Adipocyte (in vitro differentiated cells): ENCODE data around the gene PRSS12.
A peak's percentile ranks its signal among the peaks of the same experiment; 100 is the strongest.

Source experiments
- DNase-seq: peaks from one replicate; pipeline ENCODE4 v3.0.0-alpha.2; 2015; ENCODE audit warnings: low read depth
- H3K27me3 ChIP-seq: replicated peaks from 2 replicates; pipeline ENCODE4 v1.7.0; 2013; ENCODE audit warnings: mild to moderate bottlenecking, low read length, moderate library complexity; ENCODE audit not compliant: control insufficient read depth, insufficient read depth
- H3K36me3 ChIP-seq: 2 replicates; pipeline ENCODE4 v1.7.0; 2013; ENCODE audit warnings: low read length, mild to moderate bottlenecking, moderate library complexity; ENCODE audit not compliant: control insufficient read depth, insufficient read depth, severe bottlenecking
- H3K4me1 ChIP-seq: 2 replicates; pipeline ENCODE4 v1.7.0; 2013; ENCODE audit warnings: mild to moderate bottlenecking, low read length, moderate library complexity; ENCODE audit not compliant: control insufficient read depth, insufficient read depth
- H3K4me3 ChIP-seq: 2 replicates; pipeline ENCODE4 v1.7.0; 2013; ENCODE audit warnings: mild to moderate bottlenecking, low read length, moderate library complexity
- H3K9ac ChIP-seq: 2 replicates; pipeline ENCODE4 v1.7.0; 2013; ENCODE audit warnings: mild to moderate bottlenecking, low read length, moderate library complexity
- H3K9me3 ChIP-seq: 2 replicates; pipeline ENCODE4 v1.7.0; 2013; ENCODE audit warnings: mild to moderate bottlenecking, low read length, moderate library complexity; ENCODE audit not compliant: control insufficient read depth

The PRSS12 gene

GRCh38 chr4:118338981-118339765 lies 13.6 kb downstream of the PRSS12 start:
- peak; percentile 74 for DNase-seq
- no peak overlapping the region for H3K4me3 ChIP-seq
- H3K9me3 ChIP-seq, result no peaks in the 10 kb centered on the region
- H3K36me3 ChIP-seq, result no peaks in the 10 kb centered on the region
- no peak overlapping the region for H3K9ac ChIP-seq
- peaks cover 14% of the 10 kb centered on the region for H3K4me1 ChIP-seq
- no peaks in the 10 kb centered on the region for H3K27me3 ChIP-seq

DNA sequence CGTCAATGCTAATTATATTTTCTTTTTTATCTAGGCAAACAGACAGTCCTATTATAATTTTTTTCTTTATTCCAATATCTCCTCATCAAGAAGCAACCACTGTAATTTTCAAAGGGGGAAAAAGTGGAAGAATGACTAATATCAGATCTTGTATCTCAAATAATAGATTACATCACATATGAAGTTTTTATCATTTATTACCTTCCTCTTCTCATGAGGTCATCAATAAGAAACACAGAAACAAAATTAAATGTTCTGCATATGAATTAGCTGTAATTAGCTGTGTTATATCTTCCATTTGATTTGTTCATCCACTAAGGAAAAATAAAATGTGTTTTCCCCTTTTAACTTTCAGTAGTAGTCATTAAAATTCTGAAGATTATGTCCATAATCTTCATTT lies 14.3 kb downstream of the PRSS12 start:
- H3K36me3 ChIP-seq, result no peaks in the 10 kb centered on the region
- H3K9ac ChIP-seq, result no peak overlapping the region
- H3K4me3 ChIP-seq, result no peak overlapping the region
- H3K27me3 ChIP-seq, result no peaks in the 10 kb centered on the region
- H3K4me1 ChIP-seq, result peaks cover 14% of the 10 kb centered on the region
- DNase-seq, result no peak
- H3K9me3 ChIP-seq, result no peaks in the 10 kb centered on the region

GRCh38 chr4:118337954-118338353 lies 14.8 kb downstream of the PRSS12 start:
- DNase-seq, result no peak
- peaks cover 14% of the 10 kb centered on the region for H3K4me1 ChIP-seq
- H3K27me3 ChIP-seq, result no peaks in the 10 kb centered on the region
- H3K4me3 ChIP-seq, result no peak overlapping the region
- no peaks in the 10 kb centered on the region for H3K36me3 ChIP-seq
- no peaks in the 10 kb centered on the region for H3K9me3 ChIP-seq
- no peak overlapping the region for H3K9ac ChIP-seq

DNA sequence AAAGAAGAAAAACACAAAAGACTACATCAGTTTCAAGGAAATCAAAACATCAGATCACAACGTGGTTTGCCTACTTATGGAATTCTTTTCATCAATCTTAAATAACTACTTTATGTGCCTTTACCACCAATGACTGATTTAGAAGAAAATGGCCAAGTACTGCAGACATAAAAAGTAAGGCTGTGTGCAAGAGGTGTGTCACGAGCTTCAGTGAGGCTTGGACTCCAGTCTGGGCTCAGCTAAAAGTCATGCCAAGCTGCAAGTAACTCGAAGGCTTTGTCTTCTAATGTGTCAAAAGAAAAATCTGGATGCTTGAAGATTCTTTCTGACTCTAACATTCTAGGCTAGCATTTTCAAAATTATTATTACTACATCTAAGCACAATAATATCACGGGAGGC lies 17.0 kb downstream of the PRSS12 start:
- peaks cover 14% of the 10 kb centered on the region for H3K4me1 ChIP-seq
- no peak for DNase-seq
- H3K9me3 ChIP-seq, result no peaks in the 10 kb centered on the region
- H3K9ac ChIP-seq, result no peak overlapping the region
- H3K4me3 ChIP-seq, result no peak overlapping the region
- no peaks in the 10 kb centered on the region for H3K27me3 ChIP-seq
- no peaks in the 10 kb centered on the region for H3K36me3 ChIP-seq

DNA sequence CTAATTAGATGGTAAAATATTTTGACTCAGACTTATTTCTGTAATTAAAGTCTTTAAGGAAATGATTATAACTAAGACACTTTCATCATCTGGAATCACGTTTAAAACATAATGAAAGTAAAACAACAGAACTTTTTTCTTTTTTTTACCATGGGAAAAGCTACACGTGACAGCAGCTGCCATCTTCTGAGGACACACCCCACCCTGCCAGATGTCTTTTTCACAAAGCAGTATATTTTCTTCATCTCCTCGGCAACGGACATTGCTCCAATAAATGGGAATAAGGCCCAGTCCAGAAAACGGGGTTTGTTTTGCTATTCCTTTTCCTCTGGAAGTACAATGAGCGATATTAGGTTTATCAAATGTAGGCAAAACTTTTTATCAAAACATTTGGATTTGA lies 17.5 kb downstream of the PRSS12 start:
- Histone ChIP-seq H3K36me3 (no peaks in the 10 kb centered on the region), H3K4me3 (no peak overlapping the region), H3K9ac (no peak overlapping the region), H3K27me3 (no peaks in the 10 kb centered on the region), H3K4me1 (peaks cover 14% of the 10 kb centered on the region), H3K9me3 (no peaks in the 10 kb centered on the region)
- DNase-seq, result no peak

GRCh38 chr4:118331352-118331751 lies 21.5 kb downstream of the PRSS12 start:
- Histone ChIP-seq H3K4me3 (no peak overlapping the region), H3K27me3 (no peaks in the 10 kb centered on the region), H3K9me3 (no peaks in the 10 kb centered on the region), H3K9ac (no peak overlapping the region), H3K36me3 (no peaks in the 10 kb centered on the region), H3K4me1 (no peaks in the 10 kb centered on the region)
- no peak for DNase-seq

DNA sequence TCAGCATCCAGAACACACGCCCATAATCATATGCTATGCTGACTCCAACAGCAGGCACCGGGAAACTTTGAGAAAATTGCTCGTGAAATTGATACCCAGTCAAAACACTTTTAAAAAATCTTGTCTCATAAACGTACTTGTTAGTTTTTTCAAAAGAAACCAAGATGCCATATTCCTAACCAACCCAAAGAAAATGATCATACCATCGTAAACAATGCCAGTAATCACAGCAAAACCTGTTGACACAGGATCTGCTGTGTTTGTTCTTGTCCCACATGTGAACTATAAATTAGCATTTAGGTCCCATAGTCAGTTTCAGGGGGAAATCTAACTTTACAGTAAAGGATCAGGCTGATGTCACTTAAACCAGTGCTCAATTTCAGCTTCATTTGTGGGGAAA lies 23.0 kb downstream of the PRSS12 start:
- DNase-seq, result no peak
- Histone ChIP-seq H3K4me1 (peaks cover 5% of the 10 kb centered on the region), H3K27me3 (no peaks in the 10 kb centered on the region), H3K9me3 (no peaks in the 10 kb centered on the region), H3K36me3 (no peaks in the 10 kb centered on the region), H3K4me3 (no peak overlapping the region), H3K9ac (no peak overlapping the region)

DNA sequence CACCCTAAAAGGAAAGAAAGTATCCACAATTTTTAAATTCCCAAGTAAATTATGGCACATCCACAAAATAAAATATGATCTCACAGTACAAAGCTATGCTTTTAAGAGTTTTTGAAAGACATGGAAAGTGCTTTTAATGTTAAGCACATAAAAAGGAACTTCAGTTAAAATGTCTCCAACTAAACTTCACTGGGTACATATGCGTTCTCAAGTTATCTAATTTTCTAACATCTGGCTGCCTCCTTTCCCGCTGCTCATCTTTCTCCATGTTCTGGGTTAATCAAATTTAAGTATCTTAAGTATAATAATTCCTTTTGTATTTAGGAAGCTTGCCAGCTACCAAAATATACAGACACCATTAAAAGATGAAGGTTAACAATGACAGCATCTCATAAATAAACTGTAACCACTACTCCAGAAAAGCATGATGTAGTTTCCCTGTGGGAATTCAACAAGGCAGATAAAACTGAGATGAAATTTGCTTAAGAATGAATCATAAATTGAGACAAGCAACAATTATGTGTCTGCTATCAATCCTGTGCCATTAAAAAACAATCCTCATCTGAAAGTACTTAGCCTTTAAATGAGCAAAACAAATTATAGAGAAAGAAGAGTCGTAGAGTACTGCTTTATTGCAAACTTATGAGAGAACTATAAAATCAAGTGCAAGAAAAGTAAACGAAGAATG lies 25.1 kb downstream of the PRSS12 start:
- H3K36me3 ChIP-seq, result no peaks in the 10 kb centered on the region
- DNase-seq, result peak; percentile 45
- peaks cover 5% of the 10 kb centered on the region for H3K4me1 ChIP-seq
- peak overlapping the region; percentile 4 for H3K4me3 ChIP-seq
- no peak overlapping the region for H3K9ac ChIP-seq
- H3K9me3 ChIP-seq, result no peaks in the 10 kb centered on the region
- no peaks in the 10 kb centered on the region for H3K27me3 ChIP-seq

DNA sequence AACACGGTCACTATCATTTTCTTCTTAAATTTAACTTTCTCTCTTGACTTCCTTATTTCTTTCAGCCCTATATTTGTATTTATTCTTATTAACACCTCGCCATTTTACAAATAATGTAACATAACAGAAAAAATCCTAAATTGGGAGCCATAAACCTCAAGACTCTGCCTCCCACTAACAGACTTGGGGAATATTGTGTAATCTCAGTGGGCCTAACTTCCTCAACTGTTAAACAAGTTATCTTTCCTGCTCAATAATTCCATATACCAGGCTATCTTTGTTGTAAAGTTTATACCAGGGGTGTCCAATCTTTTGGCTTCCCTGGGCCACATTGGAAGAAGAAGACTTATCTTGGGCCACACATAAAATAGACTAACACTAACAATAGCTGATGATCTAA lies 26.2 kb downstream of the PRSS12 start:
- H3K4me1 ChIP-seq, result peaks cover 5% of the 10 kb centered on the region
- H3K27me3 ChIP-seq, result no peaks in the 10 kb centered on the region
- H3K4me3 ChIP-seq, result no peak overlapping the region
- no peak for DNase-seq
- H3K9me3 ChIP-seq, result no peaks in the 10 kb centered on the region
- H3K9ac ChIP-seq, result no peak overlapping the region
- H3K36me3 ChIP-seq, result no peaks in the 10 kb centered on the region

DNA sequence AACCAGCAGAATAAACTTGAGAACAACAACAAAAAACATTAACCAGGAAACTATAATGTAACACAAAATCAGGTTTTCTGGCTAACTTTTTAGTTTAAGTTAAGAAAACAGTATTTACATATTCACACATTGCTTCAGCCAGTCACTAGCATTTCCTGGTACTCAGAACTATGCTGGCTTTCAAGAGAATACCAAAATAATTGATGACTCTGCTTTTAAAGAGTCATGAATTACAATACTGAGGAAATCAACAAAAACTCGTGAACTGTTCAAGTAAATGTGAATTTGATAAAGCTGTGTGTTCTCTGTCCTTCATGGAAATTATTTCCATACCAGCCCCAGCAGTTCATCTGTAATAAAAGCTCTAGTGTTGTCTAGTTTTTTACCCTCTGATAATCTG lies 27.4 kb downstream of the PRSS12 start:
- Histone ChIP-seq H3K27me3 (no peaks in the 10 kb centered on the region), H3K4me3 (no peak overlapping the region), H3K36me3 (no peaks in the 10 kb centered on the region)

GRCh38 chr4:118322831-118323502 lies 29.8 kb downstream of the PRSS12 start:
- no peak overlapping the region for H3K4me3 ChIP-seq
- no peak for DNase-seq
- no peaks in the 10 kb centered on the region for H3K36me3 ChIP-seq
- H3K4me1 ChIP-seq, result peaks cover 5% of the 10 kb centered on the region
- no peaks in the 10 kb centered on the region for H3K9me3 ChIP-seq
- no peak overlapping the region for H3K9ac ChIP-seq
- no peaks in the 10 kb centered on the region for H3K27me3 ChIP-seq

More for the DNA sequence above, 27.4 kb downstream of the PRSS12 start:
- no peak for DNase-seq
- Histone ChIP-seq H3K4me1 (peaks cover 5% of the 10 kb centered on the region), H3K9me3 (no peaks in the 10 kb centered on the region), H3K9ac (no peak overlapping the region)
